IPS-NIHi11 (cell line): ENCODE results near the gene HSFX4.
"Not testable (repeated sequence)": the region's sequence is repeated elsewhere in the genome, so short reads cannot be mapped to it uniquely, and the experiment has no call there.

Experiments used
- DNase-seq: peaks from one replicate; pipeline ENCODE4 v3.0.0; 2012; ENCODE audit warnings: mixed read lengths, low spot score

HSFX4 gene

GRCh38 chrX:149937871-149938426 lies 8.6 kb downstream of the HSFX4 start:
- no peak for DNase-seq

- DNase-seq: peak; percentile 58
These were observed 9.1 kb downstream of the HSFX4 start, which contains the start of gene EOLA2 for GRCh38 chrX:149938427-149938880. TSS of gene EOLA2 (minus strand) at chrX:149938491. CDS start at chrX:149933874, 4,617 bp downstream.

GRCh38 chrX:149938881-149939654 lies 9.7 kb downstream of the HSFX4 start:
- DNase-seq: peak; percentile 41

- no peak for DNase-seq
These were observed 10.2 kb downstream of the HSFX4 start for GRCh38 chrX:149939655-149939904.

GRCh38 chrX:149939905-149940673 lies 10.7 kb downstream of the HSFX4 start:
- peak; percentile 69 for DNase-seq

GRCh38 chrX:149940674-149941024 lies 11.3 kb downstream of the HSFX4 start:
- DNase-seq: not testable (repeated sequence)

GRCh38 chrX:149945087-149945670 lies 15.8 kb downstream of the HSFX4 start:
- not testable (repeated sequence) for DNase-seq

- DNase-seq: not testable (repeated sequence)
These were observed 16.4 kb downstream of the HSFX4 start for GRCh38 chrX:149945820-149946219.

GRCh38 chrX:149946932-149947331 lies 17.6 kb downstream of the HSFX4 start:
- not testable (repeated sequence) for DNase-seq

- DNase-seq: no peak
These were observed 18.6 kb downstream of the HSFX4 start for GRCh38 chrX:149948016-149948415.

GRCh38 chrX:149949743-149950436 lies 20.5 kb downstream of the HSFX4 start:
- DNase-seq: no peak

GRCh38 chrX:149950681-149951080 lies 21.3 kb downstream of the HSFX4 start:
- peak; percentile 25 for DNase-seq

- no peak for DNase-seq
These were observed 32.2 kb downstream of the HSFX4 start for GRCh38 chrX:149961572-149961971.

- no peak for DNase-seq
These were observed 32.6 kb downstream of the HSFX4 start for GRCh38 chrX:149962010-149962409.

- peak; percentile 37 for DNase-seq
These were observed 33.7 kb downstream of the HSFX4 start for GRCh38 chrX:149962859-149963757.

- no peak for DNase-seq
These were observed 49.8 kb downstream of the HSFX4 start for GRCh38 chrX:149979126-149979644.
